GM12891 (cell line): ENCODE results near the gene PDZD2.

Experiments
- POLR2A ChIP-seq: IDR thresholded peaks from 2 replicates; pipeline ENCODE4 v1.6.1; 2011; ENCODE audit warnings: low read depth, low read length, control low read depth
- POLR2AphosphoS5 ChIP-seq: IDR thresholded peaks from 2 replicates; pipeline ENCODE4 v1.6.1; 2011; ENCODE audit warnings: low read depth, low read length, control low read depth
- POU2F2 ChIP-seq: IDR thresholded peaks from 2 replicates; pipeline ENCODE4 v1.6.1; 2011; ENCODE audit warnings: low read depth, mild to moderate bottlenecking, control low read depth, low read length, moderate library complexity
- TAF1 ChIP-seq: IDR thresholded peaks from 2 replicates; pipeline ENCODE4 v1.6.1; 2011; ENCODE audit warnings: low read depth, low read length, control low read depth

DNA sequence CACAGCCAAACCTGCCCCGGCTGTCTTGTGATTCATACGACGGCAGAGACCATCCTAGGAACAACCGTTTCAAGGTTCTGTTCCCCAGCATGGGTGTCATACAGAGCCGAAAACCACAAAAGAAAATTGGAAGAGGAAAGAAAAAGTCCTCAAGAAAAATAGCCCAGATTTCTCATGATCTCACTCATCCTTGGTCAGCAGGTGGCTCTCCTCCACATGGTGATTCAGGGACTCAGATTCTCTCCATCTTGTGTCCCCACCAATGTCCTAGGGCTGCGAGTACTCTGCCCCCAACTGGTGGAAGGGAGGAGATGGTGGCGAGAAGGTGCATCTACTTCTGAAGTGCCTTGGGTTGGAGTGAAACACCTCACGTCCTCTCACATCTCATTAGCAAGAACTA lies 25.6 kb downstream of the PDZD2 start:
- no peak for TF ChIP-seq POLR2A
- no peak for TF ChIP-seq POLR2AphosphoS5
- TF ChIP-seq POU2F2, result no peak
- TF ChIP-seq TAF1, result no peak
